NOMO-1 (cell line): Measurements from ENCODE around the gene GSG1L.

Experiments used
- DNase-seq, 2 experiments: peaks; one replicate each; lab custom pipeline; 2025; ENCODE audit not compliant: unreplicated experiment in 2 of 2; lab: John Stamatoyannopoulos, UW

The GSG1L gene

DNA sequence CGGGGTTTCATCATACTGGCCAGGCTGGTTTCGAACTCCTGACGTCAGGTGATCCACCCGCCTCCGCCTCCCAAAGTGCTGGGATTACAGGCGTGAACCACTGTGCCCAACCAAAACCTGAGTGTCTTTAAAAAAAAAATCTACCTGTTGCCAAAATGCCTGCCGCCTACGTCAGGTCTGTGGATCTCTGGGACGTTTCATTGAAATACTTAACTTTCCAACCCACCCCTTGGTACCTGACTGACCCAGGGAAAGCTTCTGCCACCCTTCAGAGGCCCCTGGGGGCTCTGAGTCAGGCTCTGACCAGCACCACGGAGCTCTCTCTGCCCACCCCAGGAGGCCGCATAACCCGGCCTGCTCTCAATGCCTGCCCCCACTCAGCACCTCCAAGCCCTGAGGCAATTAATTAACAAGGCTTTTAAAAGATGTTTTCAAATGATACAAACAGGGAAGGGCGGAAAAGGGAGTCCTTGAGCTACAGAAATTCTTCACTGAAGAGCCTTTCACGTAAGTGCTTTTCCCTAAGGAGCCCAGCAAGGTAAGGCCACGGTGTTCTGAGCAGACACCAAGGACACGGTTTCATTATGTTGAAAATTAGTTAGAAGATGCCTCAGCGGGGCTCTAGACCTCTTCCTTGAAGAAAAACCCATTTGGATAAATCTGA, 29.3 kb upstream of the GSG1L start:
- no peak for DNase-seq

DNA sequence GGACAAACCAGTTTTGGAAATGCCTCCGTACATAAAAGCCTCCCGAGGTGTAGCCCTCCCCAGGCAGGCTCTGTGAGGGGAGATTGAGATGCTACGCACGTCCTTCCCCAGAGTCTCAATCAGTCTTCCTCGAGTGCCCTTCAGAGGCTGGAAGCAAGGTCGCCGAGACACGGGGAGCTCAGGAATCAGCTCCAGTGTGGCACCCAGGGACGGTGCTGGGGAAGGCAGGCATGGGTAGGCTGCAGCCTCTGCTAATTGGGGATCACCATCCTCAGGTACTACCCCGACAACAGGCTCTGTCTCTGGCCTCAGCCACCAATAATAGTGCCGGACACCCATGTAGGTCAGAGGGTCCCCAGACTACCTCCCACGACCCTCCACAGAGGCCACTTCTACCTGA, 28.1 kb upstream of the GSG1L start:
- DNase-seq = no peak

GRCh38 chr16:28090646-28091377, 27.3 kb upstream of the GSG1L start:
- no peak for DNase-seq

GRCh38 chr16:28089992-28090365, 26.5 kb upstream of the GSG1L start:
- DNase-seq = no peak

- DNase-seq = no peak
Measured at GRCh38 chr16:28089205-28089991, 25.9 kb upstream of the GSG1L start.

DNA sequence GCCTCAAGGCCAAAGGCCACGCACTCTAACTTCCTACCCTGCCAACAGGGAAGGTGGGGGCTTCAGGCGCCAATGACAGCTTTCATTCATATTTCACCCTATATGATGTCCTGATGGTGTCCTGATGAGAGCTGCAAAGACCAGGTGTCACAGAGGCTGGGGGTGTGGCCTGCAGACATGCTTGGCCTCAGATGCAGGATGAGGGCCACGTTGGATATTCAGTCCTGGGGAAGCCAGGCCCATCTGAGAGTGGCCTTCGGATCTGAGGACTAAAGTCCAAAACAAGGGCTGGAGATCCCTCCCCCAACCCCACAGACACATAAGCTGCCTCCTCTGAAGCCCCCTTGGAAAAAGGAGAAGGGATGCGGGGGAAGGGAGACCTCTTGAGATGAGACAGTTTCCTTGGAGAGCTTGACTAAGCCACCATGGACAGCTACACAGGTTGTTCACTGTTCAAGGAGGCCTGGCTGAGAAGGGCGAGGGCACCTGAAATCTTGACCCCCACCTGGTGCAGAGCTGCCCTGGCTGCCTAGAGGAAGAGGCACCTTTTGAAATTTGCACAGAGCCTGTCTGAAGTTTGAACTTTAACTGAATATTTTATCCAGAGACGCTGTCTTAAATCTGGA, 24.3 kb upstream of the GSG1L start:
- no peak for DNase-seq

DNA sequence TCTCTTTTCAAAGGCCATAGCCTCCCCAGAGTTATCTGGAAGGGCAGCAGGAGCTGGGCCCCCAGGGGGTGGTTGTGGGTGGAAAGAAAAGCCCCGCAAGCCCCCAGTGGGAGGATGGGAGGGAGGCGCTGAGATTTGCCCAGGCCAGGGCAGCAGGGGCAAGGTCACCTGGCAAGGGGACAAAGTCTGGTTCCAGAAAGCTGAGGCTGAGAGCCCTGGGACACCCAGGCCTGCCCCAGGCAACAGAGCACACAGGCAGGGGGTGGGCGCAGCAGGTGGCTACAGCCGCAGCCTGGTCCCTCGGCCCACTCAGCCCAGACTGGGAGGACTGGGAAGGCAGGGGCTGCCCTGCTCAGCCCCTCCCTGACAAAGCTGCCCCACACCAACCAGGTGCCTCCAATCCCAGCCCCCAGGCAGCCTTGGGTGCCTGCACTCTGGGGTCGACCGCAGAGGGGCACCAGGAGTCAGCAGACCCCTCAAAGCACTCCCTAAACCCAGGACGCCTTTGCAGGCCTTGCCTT, 23.7 kb upstream of the GSG1L start:
- DNase-seq = no peak

DNA sequence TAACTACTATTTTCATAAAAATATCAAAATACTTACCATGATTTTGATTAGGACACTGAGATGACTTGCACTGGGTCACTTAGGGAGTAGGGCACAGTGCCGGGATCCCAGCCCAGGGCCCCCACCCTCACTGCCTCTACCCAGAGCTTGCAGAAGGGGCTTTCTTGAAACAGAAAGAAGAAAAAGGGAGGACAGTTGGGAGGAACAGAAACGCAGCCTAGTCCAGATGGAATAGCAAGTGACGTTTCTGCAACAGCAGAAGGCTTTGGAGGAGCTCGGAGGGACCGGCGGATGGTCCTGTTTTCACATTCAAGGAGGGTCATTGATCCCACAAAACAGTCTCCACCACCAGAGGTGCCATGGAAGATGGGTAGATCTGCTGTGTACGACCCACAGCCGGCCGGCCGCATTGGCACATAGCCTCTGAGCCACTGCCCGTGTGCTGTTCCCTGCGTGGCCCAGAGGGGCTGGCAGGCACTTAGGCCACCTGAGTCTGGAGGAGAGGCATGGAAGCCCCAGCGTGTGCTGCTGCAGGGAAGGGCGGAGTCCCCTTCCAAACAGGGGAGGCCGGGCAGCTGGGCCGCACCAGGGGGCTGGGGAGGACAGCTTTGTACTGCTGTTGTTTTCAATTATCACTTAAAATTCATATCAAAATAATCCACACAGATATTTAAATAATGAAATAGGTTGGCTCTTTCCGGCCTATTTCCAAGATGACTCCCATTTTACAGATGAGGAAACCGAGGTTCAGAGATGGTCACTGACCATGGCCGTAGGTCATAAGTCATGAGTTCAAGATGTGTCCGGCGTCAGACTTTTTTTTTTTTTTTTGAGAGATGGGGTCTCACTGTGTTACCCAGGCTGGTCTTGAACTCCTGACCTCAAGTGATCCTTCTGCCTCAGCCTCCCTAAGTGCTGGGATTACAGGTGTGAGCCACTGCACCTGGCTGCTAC, 22.9 kb upstream of the GSG1L start:
- DNase-seq = no peak

DNA sequence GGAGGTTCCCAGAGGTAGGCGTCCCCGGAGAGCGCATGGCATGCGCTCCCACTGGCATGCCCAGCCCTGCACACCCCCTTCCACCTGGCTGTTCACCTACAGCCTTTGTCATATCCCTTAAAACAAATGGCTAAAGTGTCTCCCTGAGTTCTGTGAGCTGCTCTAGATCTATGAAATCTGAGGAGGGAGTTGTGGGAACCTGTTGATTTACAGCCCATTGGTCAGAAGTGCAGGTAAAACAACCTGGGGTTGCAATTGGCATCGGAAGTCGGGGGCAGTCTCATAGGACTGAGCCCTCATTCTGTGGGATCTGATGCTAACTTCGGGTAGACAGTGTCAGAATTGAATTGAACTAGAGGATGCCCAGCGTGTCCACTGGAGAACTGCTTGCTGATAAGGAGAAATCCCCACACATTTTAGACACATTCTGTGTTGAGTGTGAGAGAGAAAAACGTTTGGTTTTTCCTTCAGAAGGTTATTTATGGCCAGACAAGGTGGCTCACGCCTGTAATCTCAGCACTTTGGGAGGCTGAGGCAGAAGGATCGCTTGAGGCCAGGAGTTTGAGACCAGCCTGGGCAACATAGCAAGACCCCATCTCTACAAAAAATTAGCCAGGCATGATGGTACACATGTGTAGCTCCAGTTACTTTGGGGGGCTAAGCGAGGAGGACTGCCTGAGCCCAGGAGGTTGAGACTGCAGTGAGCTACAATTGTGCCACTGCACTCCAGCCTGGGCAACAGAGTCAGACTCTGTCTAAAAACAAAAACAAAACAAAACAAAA, 22.1 kb upstream of the GSG1L start:
- DNase-seq = no peak

- DNase-seq = no peak
Measured at GRCh38 chr16:28084209-28084608, 20.7 kb upstream of the GSG1L start.

DNA sequence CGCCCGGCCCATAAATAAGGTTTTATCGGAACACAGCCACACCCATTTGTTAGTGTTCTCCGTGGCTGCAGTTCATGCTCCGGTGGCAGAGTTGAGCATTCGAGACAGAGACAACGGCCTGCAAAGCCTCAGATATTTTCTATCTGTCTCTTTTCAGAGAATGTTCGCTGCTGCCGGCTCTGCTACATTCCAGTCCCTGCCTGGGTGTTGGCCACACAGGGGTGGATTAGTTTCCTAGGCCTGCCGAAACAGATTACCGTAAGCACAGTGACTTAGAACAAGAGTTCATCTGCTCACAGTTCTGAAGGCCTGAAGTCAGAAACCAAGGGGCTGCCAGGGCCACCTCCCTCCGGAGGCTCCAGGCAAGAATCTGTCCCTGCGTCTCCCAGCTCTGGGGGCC, 19.1 kb upstream of the GSG1L start:
- no peak for DNase-seq

GRCh38 chr16:28081391-28081968, 18.0 kb upstream of the GSG1L start:
- no peak for DNase-seq

DNA sequence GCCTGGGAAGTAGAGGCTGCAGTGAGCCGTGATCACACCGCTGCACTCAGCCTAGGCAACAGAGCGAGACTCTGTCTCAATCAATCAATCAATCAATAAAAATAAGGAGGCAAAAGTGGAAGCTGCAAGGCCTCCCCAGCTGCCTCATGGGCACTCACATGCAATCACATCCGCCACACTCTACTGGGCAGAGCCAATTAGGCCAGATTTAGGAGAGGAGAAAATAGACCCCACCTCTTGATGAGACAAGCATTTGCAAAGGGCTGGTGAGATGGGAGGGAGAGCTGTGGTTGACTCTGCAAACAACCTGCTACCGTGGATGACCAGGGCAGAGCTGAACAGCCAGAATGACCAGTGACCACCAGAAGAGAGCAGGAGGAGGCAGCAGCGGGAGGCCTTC, 14.7 kb upstream of the GSG1L start:
- no peak for DNase-seq

GRCh38 chr16:28073836-28074235, 10.3 kb upstream of the GSG1L start:
- no peak for DNase-seq

DNA sequence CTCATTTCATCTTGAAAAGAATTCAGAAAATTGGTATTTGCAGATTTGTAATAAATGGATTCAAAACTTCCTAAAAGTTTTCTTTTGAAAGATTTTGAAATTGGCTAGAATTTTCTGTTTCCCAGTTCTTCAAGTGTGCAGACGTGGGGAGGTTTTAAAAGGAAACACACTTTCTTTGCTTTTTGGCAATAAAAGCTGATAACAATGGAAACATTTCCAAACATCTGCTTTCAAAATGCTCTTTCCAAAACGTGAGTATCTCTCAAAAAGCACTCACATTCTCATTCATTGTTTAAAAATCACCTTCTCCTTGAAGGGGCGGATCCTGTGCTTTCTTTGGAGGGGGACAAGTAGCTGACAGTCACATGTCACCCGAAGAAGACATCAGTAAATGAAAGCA, 8.6 kb upstream of the GSG1L start:
- DNase-seq = no peak

DNA sequence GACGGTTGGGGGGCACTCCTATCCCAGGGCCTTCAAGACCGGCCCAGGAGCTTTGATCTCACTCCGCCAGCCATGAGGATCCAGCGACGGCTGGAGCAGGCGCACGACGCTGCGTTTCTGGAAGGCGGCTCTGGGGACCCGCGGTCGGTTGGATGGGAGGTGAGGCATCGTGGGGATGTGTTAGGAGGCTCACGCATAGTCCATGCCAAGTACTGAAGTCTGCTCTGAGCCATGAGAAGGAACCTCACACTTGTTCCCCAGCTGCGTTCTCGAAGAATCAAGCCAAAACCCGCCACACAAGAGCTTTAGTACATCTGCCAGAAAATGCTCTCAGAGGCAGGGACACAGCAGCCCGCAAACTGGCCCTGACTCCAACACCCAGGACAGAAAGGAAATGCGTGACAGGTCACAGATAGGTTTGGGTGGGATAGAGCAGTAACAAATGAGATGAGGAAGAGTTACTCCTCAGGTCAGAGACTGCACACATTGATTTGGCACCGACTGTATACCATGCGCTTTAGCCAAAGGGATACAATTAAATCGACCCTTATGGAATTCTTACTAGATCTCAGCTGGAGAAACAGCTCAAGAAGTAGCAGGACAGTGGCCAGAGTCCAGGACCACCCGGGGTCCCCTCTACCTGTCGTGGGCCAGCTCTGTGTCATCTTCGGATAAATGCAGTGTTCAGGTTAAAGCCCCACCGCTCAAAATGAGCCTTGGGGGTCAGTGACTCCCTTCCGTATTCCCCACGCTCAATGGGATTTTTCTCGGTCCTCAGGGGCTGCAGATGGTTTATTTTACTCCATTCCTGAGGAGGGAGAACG, 6.7 kb upstream of the GSG1L start:
- DNase-seq = no peak

- DNase-seq = no peak
Measured at GRCh38 chr16:28068976-28069375, 5.5 kb upstream of the GSG1L start.
